Cardiac muscle cell (in vitro differentiated cells and primary cell): ENCODE results near the gene IER3. TPM values are rescaled to one million over a fixed set of nuclear protein-coding genes. Genes with fewer than 3 reads are reported as not detected.
A peak's percentile ranks its signal among the peaks of the same experiment; 100 is the strongest.

Source experiments
- DNase-seq, 2 donors: peaks; one replicate each; pipeline versions ENCODE4 v3.0.0 to v3.0.0-alpha.2; 2010 to 2017; ENCODE audit warnings: low read depth in 1 of 2, low spot score in 1 of 2
- H3K27ac ChIP-seq: fragments of 200-600 bp; sonication (generic); 2 replicates; pipeline ENCODE4 v1.5.1; 2016
- H3K27me3 ChIP-seq: fragments of 200-600 bp; sonication (generic); 2 replicates; pipeline ENCODE4 v1.6.0; 2016; ENCODE audit warnings: control low read depth
- H3K36me3 ChIP-seq: fragments of 200-600 bp; sonication (generic); 2 replicates; pipeline ENCODE4 v1.5.1; 2016; ENCODE audit warnings: control low read depth
- H3K4me1 ChIP-seq: fragments of 200-600 bp; sonication (generic); 2 replicates; pipeline ENCODE4 v1.8.1; 2017; ENCODE audit warnings: low read depth, mild to moderate bottlenecking, mixed run types
- H3K4me3 ChIP-seq: fragments of 200-600 bp; sonication (generic); 2 replicates; pipeline ENCODE4 v1.5.1; 2016; ENCODE audit warnings: mild to moderate bottlenecking
- H3K9me3 ChIP-seq: fragments of 200-600 bp; sonication (generic); 2 replicates; pipeline ENCODE4 v1.5.1; 2017; ENCODE audit warnings: low read depth, mild to moderate bottlenecking, control low read depth
- polyA plus RNA-seq: library from polyadenylated mRNA; unstranded; fragments of >200 nt; fragmentation: Nextera tagmentation; extraction: Ambion mirVana; gene quantifications from 2 replicates; pipeline ENCODE4 v1.2.1, GENCODE V29; 2016
- total RNA-seq: library from RNA; depleted of rRNA; stranded (reverse); fragments of >200 nt; gene quantifications from 2 replicates; pipeline ENCODE4 v1.2.3, GENCODE V29; 2016
- TF ChIP-seq, protein P1 (sequence below): IDR thresholded peaks from 2 replicates; pipeline ENCODE4 v1.5.1; 2012; ENCODE audit warnings: low read depth, mild to moderate bottlenecking, low read length

IER3 gene
- total and polyA plus RNA-seq, 2 experiments from 2014 or later, result 20.1 to 45.8 TPM

DNA sequence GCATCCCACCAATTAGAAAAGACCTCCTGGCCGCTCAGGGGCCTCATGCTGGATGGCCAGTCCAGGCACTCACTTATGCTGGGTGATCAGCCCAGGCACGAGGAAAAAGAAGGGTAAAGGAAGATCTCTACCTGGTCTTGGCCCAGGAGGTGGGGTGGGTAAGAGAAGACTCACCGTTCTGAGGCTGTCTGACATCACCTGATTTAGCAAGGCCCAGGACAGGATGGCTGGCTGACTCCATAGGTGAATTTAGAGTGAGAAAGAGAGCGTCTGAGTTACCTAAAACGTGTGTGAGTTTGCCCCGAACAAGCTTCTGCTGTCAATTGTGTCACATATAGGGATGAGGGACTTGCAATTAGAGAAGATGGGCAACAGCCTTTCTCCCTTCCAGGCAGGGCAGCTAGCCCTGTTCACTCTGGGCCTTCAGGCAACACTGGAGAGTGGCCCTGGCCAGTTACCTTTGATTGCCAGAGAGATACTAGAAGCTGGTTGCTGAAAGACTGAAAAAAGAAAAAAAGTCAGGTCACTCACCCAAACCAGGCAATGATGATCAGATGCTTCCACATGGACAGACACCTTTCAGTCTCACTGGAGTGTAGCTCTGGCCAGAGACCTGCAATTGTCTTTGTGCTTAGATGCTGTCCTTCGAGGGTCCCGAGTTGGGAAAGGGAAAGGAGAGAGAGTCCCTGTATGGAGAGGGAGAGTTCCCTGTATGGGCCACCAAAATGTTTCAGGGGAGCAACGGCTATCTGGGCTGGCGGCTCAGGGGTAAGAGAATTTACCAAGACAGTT is 35.7 kb upstream of the IER3 start:
- no peaks in the 10 kb centered on the region for H3K27me3 ChIP-seq
- H3K4me3 ChIP-seq, result no peak overlapping the region
- H3K27ac ChIP-seq, result peak overlapping the region; percentile 64
- peaks cover 27% of the 10 kb centered on the region for H3K4me1 ChIP-seq
- no peaks in the 10 kb centered on the region for H3K36me3 ChIP-seq
- TF ChIP-seq, protein P1, sequence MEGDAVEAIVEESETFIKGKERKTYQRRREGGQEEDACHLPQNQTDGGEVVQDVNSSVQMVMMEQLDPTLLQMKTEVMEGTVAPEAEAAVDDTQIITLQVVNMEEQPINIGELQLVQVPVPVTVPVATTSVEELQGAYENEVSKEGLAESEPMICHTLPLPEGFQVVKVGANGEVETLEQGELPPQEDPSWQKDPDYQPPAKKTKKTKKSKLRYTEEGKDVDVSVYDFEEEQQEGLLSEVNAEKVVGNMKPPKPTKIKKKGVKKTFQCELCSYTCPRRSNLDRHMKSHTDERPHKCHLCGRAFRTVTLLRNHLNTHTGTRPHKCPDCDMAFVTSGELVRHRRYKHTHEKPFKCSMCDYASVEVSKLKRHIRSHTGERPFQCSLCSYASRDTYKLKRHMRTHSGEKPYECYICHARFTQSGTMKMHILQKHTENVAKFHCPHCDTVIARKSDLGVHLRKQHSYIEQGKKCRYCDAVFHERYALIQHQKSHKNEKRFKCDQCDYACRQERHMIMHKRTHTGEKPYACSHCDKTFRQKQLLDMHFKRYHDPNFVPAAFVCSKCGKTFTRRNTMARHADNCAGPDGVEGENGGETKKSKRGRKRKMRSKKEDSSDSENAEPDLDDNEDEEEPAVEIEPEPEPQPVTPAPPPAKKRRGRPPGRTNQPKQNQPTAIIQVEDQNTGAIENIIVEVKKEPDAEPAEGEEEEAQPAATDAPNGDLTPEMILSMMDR, result no peak
- no peaks in the 10 kb centered on the region for H3K9me3 ChIP-seq
- no peak for DNase-seq

DNA sequence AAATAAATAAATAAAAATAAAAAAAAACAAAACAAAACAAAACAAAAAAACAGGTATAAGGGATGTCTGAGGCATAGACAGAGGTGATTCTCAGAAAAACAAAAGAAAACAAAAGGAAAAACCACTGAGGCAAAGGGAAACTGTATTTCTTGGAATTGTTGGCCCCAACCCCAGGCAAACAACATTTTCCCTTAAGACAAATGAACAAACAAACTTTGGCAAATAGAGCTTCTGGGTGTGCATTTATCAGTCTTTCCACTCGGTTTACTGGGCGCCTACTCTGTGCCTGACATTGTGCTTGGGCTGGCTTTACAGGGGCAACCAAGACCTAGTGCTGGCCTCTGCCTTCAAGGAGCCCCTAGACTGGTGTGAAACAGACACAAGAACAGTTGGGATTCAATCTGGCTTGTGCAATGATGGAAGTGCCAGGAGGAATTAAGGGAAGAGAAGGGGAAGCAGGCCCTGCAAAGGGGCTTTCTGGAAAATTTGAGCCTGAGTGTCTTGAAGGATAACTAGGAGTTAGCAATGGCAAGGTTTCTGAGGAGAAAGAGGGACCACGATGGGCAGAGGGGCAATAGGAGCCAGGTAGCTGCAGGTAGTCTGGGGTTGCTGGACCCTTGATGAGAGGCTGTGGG is 33.8 kb upstream of the IER3 start:
- Histone ChIP-seq H3K4me1 (peaks cover 27% of the 10 kb centered on the region), H3K9me3 (no peaks in the 10 kb centered on the region), H3K27ac (peak overlapping the region; percentile 64), H3K4me3 (no peak overlapping the region), H3K27me3 (no peaks in the 10 kb centered on the region), H3K36me3 (no peaks in the 10 kb centered on the region)
- no peak for DNase-seq
- TF ChIP-seq, protein P1, result no peak

DNA sequence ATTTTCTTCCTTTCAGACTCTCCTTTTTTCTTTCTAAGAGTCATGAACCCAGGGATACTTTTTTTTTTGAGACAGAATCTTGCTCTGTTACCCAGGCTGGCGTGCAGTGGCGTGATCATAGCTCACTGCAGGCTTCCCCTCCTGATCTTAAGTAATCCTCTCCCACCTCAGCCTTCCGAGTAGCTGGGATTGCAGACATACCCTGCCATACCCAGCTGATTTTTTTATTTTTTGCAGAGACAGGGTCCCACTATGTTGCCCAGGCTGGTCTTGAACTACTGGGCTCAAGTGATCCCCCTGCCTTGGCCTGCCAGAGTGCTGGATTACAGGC is 32.8 kb upstream of the IER3 start:
- H3K4me3 ChIP-seq, result no peak overlapping the region
- H3K9me3 ChIP-seq, result no peaks in the 10 kb centered on the region
- no peak overlapping the region for H3K27ac ChIP-seq
- H3K36me3 ChIP-seq, result no peaks in the 10 kb centered on the region
- H3K4me1 ChIP-seq, result peaks cover 26% of the 10 kb centered on the region
- TF ChIP-seq, protein P1, result no peak
- no peaks in the 10 kb centered on the region for H3K27me3 ChIP-seq
- DNase-seq, result no peak

DNA sequence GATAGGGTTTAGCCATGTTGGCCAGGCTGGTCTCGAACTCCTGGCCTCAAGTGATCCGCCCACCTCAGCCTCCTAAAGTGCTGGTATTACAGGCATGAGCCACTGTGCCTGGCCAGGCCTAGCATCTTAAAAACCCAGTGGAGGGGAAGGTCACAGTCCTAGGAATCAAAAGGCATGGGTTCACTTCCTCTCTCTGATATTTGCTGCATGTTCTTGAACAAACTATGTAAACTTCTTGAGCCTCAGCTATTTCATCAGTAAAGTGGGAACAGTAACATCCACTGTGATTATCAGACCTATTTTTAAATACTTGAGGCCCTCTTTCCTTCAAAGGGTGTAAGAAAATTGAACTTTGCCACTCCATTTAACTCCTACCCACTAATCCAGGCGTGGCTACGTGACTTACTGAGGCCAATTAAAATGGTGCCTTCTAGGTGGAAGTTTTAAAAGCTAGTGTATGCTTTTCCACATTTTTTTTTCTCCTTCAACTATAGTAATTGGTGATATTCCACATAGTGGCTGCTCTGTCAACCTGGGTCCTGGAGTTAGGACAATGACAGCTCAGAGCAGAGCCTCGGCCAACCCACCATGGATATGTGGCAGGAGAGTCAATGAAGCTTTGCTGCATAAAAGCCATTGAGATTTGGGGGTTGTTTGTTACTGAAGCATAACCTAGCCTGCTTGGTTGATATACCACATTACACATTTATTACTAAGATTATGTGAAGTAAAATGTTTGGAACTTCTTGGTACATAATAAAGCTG is 32.2 kb upstream of the IER3 start:
- DNase-seq, result no peak
- TF ChIP-seq, protein P1, result no peak
- Histone ChIP-seq H3K4me3 (no peak overlapping the region), H3K27ac (no peak overlapping the region), H3K9me3 (no peaks in the 10 kb centered on the region), H3K4me1 (peaks cover 20% of the 10 kb centered on the region), H3K36me3 (no peaks in the 10 kb centered on the region), H3K27me3 (no peaks in the 10 kb centered on the region)

DNA sequence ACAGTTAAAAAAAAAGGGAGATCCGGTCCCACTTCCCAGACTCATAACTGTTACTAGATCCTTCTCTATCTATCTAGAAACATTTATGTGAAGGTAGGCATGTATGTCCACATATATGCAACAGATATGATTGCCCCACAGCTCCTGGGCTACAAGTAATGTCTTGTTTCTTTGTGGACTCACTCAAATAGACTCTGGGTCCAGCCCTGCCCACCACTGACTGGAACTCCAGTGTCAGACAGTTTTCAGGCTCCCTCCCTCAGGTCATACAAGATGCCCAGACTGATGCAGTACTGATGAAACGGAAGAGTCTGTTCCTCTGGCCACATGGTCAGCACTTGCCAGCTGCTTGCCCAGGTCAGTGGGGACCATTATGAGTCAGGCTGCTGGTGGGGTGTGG is 30.8 kb upstream of the IER3 start:
- Histone ChIP-seq H3K36me3 (no peaks in the 10 kb centered on the region), H3K27me3 (no peaks in the 10 kb centered on the region), H3K27ac (no peak overlapping the region), H3K9me3 (no peaks in the 10 kb centered on the region), H3K4me3 (no peak overlapping the region), H3K4me1 (peaks cover 22% of the 10 kb centered on the region)
- DNase-seq, result no peak
- TF ChIP-seq, protein P1, result no peak
